ENCODE results near the gene COA7.

DNA sequence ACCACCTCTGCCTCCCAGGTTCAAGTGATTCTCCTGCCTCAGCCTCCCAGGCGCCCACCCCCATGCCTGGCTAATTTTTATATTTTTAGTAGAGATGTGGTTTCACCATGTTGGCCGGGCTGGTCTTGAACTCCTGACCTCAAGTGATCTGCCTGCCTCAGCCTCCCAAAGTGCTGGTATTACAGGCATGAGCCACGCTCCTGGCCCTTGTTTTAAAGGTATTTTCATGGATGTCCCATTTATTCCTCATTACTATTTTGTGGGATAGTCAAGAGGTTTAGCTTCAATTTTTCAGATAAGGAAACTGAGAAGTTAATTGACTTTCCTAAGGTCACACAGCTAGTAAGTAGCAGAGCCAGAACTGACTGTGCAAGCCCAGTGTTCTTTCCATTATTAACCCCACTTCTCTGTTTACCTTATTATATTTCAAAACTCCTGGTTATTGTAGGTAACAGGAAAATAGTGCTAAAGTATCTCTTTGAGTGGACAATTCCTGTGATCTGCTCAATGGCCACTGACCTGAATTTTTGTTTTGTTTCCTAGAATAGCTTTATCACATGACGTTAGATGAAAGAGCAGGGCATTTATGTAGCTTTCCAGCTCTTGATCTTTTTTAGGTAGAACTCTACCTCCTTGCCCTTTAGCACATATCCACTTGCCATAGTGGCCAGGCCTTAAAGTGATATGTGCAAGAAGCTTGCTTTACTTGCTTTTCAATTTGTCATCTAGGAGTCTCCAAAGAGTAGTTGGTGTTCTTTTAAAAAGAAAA is 41.7 kb upstream of the COA7 start:
- no peak for TF ChIP-seq CTCF (IDR thresholded peaks at IDR 0.05 in 2 of 3, conservative IDR thresholded peaks at IDR 0.05 in 1 of 3; ENCODE audit: control insufficient read depth in 2 of 3, extremely low read depth in 1 of 3, insufficient read depth in 1 of 3, low read depth in 3 of 3, low read length in 3 of 3)
- TF ChIP-seq NR2C1 (IDR thresholded peaks at IDR 0.05): no peak
- no peak for TF ChIP-seq RAD51 (IDR thresholded peaks at IDR 0.05)
- TF ChIP-seq STAT1 (conservative IDR thresholded peaks at IDR 0.05): no peak
- no peak for TF ChIP-seq FOXK2 (IDR thresholded peaks at IDR 0.05)
- TF ChIP-seq YY1 (IDR thresholded peaks at IDR 0.05; ENCODE audit: low read depth, low read length): no peak
